HG02981 (cell line): Measurements from ENCODE around the gene ID3.

Experiments used
- ATAC-seq: cut with Tn5 transposase; IDR thresholded peaks from one replicate; pipeline ENCODE4 v1.9.1; 2021; ENCODE audit warnings: mild to moderate bottlenecking, moderate library complexity; ENCODE audit not compliant: unreplicated experiment

The ID3 gene, protein sequence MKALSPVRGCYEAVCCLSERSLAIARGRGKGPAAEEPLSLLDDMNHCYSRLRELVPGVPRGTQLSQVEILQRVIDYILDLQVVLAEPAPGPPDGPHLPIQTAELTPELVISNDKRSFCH

GRCh38 chr1:23559136-23559984 is at the start of gene ID3:
TSS of gene ID3 (minus strand) at chr1:23559501. CDS start at chr1:23559426, 75 bp downstream.
- peak; percentile 61 for ATAC-seq

DNA sequence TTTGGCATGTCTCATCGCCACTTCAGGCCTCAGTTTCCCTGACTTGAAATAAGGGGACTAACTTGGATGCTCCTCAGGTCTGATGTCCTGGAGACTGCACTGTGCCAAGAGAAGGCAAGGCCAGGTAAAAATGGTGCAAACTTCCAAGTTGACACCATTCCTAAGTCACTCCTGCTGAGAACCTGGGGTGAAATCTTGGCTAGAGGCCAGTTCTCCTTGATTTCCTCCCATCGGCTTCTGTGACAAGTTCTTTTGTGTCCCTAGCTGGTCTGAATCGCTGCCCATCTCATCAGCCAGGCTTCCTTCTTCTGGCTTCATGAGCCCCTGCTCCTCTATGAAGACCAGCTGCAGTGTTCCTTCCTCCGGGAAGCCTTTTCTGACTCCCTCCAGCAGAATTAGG is 48.6 kb upstream of the ID3 start:
- no peak for ATAC-seq

GRCh38 chr1:23601968-23602876 is 42.9 kb upstream of the ID3 start:
- no peak for ATAC-seq

- no peak for ATAC-seq
These were observed 42.0 kb upstream of the ID3 start for GRCh38 chr1:23601135-23601967.

- no peak for ATAC-seq
These were observed 41.0 kb upstream of the ID3 start for GRCh38 chr1:23600283-23600682.

DNA sequence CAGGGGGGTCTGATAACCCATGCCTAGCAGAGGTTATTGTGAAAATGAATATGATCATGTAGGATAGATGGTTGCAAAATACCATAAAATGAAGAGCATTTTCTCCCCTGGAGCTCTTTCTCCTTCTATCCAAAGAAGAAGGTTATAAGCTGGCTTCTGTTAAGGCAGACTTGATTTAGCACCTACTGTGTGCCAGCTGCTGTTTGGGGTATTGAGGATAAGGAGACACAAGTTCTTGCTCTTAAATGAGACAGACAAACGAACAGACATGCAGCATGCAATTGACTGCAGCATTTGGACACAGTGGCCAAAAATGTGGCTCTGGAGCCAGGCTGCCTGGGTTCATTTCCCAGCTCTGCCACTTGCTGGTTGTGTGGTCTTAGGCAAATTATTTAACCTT is 39.8 kb upstream of the ID3 start:
- no peak for ATAC-seq

- no peak for ATAC-seq
These were observed 39.1 kb upstream of the ID3 start for GRCh38 chr1:23598424-23598823.

DNA sequence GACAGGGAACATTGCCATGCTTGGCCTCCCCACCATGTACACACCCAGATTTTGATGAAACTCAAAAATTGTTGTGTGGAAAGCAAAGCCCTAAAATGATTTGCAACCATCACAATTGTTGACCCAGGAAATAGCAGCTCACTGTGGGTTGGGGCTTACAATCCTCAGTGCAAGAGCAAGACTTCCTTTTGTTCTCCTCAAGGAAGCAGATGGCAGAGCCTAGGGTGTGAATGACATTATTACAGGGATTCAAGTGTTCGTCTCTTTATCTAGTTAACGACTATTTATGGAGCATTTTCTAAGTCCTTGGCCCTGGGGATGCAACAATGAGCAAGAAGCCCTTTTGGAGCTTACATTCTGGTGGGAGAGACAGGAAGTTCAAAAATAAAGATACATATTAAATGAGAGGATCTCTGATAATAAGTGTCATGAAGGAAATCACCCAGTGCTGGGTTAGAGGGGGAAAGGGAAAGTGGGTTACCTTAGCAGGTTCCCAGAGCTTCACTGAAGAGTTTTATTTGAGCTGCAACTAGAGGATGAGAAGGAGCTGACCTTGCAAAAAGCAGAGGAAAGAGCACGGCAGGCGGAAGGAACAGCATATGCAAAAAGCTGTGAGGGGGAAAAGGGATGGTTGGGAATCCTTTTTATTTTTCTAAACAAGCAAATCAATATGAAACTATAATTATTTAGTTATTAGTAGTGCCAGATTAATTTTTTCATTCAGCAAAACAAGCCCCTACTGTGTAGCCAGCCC is 38.5 kb upstream of the ID3 start:
- ATAC-seq, result no peak

DNA sequence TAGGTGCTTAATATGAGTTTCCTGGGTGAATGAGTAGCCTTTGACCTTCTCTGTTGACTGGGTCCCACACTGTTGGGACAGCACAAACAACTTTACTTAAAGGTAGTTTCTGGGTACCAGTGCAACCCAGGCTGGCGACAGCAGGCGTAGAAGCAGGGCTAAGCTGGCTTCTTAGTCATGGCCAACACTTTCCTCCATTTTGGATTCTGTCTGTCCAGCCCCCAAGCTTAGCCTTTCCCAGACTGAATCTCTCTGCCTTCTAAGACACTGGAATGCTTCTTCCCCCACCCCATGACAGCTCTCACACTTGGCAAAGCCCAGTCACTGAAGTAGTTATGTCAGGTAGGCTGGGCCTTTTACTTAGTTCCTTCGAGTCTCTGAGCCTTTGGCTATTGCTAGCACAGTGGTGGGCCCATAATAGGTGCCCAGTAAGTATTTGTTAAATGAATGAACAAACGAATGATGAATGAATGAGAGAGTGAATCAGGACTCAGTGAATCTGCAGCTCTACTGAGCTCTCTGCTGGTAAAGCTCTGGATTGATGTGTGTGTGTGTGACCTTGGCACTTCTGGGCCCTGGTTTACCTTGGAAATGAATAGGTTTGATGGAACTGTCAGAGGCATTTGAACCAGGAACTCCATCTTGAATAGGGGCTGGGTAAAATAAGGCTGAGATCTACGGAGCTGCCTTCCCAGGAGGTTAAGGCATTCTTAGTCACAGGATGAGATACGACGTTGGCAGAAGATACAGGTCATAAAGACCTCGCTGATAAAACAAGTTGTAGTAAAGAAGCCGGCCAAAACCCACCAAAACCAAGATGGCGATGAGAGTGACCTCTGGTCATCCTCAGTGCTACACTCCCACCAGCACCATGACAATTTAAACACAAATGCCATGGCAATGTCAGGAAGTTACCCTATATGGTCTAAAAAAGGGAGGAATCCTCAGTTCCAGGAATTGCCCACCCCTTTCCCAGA is 37.4 kb upstream of the ID3 start:
- ATAC-seq, result no peak

- no peak for ATAC-seq
These were observed 35.6 kb upstream of the ID3 start for GRCh38 chr1:23594927-23595353.

DNA sequence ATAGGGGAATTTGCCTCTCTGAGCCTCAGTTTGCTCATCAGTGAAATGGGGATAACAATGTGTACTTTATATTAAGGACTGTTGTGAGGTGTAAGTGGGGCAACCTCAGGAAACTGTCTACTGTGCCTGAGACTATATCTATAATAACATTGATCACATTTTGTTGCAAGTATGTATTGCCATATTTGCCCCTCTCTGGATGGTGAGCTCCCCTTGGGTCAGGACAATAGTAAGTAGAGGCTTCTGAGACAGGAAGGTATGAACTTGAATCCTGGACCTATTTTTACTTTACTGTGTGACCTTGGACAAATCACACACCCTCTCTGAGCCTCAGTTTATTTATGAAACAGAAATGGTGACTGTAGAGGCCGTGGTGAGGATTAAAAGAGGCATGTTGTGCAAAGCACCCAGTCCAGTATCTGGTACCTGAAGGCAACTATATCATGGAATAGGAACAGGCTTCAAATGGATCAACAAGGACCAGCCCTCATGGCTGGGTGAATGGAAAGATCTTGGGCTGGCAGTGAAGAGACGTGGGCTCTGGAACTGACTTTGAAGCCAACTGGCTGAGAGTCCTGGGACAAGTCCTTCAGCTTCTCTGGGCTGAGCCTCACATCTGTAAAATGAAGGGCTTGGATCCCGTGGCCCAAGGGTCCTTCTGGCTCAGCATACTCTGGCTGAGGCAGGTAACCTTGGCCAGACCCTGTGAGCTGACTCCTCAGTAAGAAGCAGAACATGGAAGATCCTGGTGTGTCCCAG is 35.0 kb upstream of the ID3 start:
- ATAC-seq, result no peak

DNA sequence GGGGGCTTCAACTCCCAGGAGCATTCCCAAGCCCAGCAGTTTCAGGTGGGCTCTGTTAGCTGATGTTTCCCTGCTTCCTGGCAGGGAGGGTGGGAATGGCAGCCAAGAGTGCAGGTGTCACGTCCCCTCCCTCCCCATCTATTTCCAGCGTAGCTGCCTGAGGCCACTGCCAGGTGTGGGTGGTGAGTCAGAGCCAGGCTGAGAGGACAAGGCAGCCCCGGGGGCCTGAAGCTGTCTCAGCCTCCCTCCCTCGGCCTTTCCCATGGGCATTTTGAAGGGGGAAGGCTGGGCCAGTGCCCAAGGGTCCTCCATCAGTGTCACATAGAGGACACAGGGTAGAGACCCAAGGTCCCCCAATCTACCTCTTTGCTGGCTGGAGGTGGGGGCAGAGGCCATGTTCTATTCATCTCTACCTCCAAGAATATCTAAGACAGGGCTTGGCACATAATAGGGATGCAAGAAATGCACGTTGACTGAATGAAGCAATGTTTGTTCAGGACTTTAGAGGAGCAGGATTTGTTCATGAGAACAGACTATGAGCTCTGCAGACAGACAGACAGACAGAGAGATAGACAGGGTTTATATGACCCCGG is 34.4 kb upstream of the ID3 start:
- no peak for ATAC-seq

DNA sequence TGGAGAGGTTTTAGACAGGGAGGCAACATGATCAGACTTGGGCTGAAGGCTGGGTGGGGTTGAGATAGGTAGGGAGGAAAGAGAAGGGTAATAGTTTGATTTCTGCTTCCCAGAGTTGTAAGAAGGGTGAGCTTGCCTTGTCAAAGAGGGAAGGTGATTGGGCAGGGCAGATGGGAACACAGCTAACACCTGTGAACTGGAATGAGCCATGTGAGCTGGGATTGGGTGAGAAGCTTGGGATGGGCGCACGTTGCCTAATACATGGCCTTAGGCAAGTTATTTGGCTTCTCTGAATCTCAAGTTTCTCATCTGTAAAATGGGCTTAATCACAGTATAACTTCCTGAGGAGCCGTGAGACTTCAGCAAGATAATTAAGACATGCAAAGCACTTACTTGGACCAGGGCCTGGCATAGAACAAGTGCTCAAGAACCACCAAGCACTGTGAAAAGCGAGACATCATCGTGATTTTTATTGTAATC is 33.8 kb upstream of the ID3 start:
- no peak for ATAC-seq

DNA sequence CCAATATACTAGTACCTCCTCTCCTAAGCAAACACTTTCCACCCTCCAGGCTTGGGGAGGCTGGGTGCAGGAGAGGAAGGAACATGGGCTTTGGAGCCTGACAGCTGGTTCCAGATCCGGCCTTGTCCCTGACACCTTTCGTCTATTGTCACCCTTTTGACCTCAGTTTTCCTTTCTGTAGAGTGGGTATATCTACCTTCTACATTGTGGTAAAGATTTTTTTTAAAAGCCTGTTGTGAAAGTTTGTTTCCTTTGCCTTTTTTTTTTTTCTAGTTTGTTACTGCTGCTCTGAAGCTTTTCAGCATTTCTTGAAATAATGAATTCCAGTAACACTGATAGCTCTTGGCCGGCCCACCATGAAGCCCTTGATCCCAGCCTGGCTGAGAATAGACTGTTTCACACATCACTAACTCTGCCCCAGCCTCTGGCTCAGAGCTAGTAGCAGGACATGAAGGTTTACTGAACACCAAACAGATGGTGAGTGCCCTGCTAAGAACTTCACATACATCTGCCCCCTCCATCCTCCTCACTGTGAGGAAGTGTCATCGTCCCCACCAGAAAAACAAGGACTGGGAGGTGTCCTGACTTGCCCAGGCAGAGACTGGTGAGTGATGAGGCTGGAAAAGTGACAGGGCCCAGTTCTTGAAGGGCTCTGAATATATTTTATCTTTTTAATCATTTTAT is 33.0 kb upstream of the ID3 start:
- no peak for ATAC-seq

DNA sequence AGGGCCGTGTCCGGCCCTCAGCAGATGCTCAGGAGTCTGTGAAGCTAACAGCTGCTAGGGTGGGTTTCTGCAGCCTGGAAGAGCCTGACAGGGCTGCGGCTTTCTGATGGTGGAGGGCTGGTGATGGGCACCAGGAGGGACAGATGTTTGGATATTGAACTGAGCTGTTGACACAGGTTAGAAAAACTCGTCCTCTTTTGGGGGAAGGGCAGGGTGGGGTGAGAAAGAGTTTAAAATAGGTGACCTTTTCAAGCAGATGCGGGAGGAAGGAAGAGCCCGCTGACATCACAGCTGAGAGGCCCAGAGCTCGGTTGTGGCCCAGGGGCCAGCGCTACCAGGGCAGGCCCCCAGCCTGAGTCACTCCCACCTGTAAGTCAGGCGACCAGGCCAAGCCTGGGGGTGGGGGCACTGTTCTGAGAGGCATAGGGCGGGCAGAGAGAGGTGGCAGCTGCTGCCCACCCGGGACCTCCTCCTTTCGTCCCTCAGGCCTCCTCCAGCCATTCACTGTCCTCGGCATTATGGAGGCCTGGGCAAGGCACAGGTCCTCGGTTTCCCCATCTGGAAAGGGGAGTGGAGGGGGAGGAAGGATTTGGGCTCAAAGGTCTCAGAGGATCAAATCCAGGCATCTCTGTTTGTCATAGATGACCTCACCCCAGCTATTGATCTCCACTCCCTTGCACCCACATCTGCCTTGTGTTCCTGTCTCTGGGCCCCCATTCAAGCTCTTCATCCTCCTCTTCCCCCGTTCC is 32.3 kb upstream of the ID3 start:
- ATAC-seq, result no peak

DNA sequence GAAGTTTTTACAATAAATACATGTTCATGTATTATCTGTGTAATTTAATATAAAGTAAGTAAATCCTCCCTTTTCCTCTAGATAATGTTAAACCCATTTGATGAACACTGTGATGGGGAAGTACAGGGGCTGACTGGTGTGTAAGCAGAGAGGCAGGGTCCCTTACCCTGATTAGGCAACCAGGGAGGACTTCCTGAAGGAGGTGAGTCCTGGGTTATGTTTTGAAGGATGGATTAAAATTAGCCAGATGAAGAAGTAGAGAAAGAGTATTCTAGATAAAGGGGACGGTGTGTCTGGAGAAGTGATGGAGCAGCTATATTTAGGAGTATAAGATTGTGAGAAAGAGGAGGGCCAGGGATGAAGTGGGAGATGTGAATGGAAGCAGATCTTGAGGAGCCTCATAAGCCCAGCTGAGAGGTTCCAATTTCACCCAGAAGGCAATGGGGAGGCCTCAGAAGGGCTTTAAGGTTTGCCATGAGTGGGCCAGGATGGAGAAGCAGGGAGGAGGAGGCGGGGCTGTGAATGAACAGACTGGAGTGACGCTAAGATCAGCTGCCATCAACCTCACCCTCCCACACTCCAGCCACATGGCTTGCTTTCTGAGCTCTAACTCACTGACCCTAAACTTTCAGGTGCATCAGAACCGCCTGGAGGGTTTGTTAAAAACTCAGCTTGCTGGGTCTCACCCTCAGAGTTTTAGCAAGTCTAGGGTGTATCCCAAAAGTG is 30.9 kb upstream of the ID3 start:
- no peak for ATAC-seq
